Pancreas (tissue), 10 donors: ENCODE results near the gene KIAA0319L. TPM values are rescaled to one million over a fixed set of nuclear protein-coding genes. Genes with fewer than 3 reads are reported as not detected.
"Not testable (repeated sequence)": the region's sequence is repeated elsewhere in the genome, so short reads cannot be mapped to it uniquely, and the experiment has no call there.

ENCODE experiments used
- ATAC-seq, 4 donors: fragments of 200-7000 bp; cut with Tn5 transposase; one replicate each; pipeline versions ENCODE4 v1.8.0 to v1.9.1; 2020; ENCODE audit warnings: mild to moderate bottlenecking in 4 of 4, moderate library complexity in 4 of 4
- DNase-seq, 6 donors: peaks; one replicate each; pipeline ENCODE4 v3.0.0-alpha.2; 2020
- FAIRE-seq: peaks from 2 replicates; lab custom pipeline; 2012; peaks lifted over from hg19 to GRCh38; lab: Jason Lieb, UNC
- H3K27ac ChIP-seq, 4 donors: fragments of 200-600 bp; sonication (generic); 1 replicate in 3 of 4; 2 replicates in 1 of 4; pipeline versions ENCODE4 v1.5.0 to v1.8.0; 2020
- H3K27me3 ChIP-seq, 4 donors: fragments of 200-600 bp; one replicate each; pipeline ENCODE4 v1.8.0; 2021
- H3K36me3 ChIP-seq, 3 donors: fragments of 200-600 bp; sonication (generic) in 1 of 3; one replicate each; pipeline versions ENCODE4 v1.5.0 to v1.8.0; 2020 to 2021
- H3K4me1 ChIP-seq, 3 donors: fragments of 200-600 bp; one replicate each; pipeline ENCODE4 v1.8.0; 2021
- H3K4me3 ChIP-seq, 4 donors: fragments of 200-600 bp; sonication (generic) in 2 of 4; one replicate each; pipeline versions ENCODE4 v1.5.0 to v1.8.0; 2020 to 2021
- H3K9me3 ChIP-seq, 4 donors: fragments of 200-600 bp; one replicate each; pipeline ENCODE4 v1.8.0; 2021
- WGBS, 2 donors: extraction: QIAGEN DNeasy Blood & Tissue Kit; methylation state at CpG; one replicate each; pipeline ENCODE4 v1.1.7; 2013; 5-methylcytosine and 5-hydroxymethylcytosine counted together
- intact Hi-C, 3 donors: fragments of 100-400 bp; cut with DNase I; formaldehyde crosslinking; loops; one replicate each; pipeline versions ENCODE4 v1.11.1 to v1.14.2; 2022
- polyA plus RNA-seq, 2 donors: library from polyadenylated mRNA; stranded (reverse); fragments of 200-250 nt; gene quantifications; one replicate each; pipeline ENCODE4 v1.2.3, GENCODE V29; 2013
- total RNA-seq, 6 donors: library from RNA; stranded (reverse); fragmentation: NEBNext Ultra II Directional in 4 of 6; extraction: Animal tissue kit (Norgen Biotek cat#: 25700) in 4 of 6; gene quantifications; one replicate each; pipeline versions ENCODE4 v1.2.1 to v1.2.4, GENCODE V29; 2021 to 2023
- TF ChIP-seq, protein P1 (sequence below), 4 donors: fragments of 200-600 bp; sonication (generic) in 3 of 4; IDR thresholded peaks; one replicate each; pipeline versions ENCODE4 v1.5.0 to v1.8.0; 2021; ENCODE audit warnings: antibody characterized with exemption in 4 of 4
- donor health status: healthy with polysubstance abuse.
- donor health status: DM: no; HTN: no; CAD: no; lungs with moderate emphysema.
- donor health status: DM: no; HTN: no; CAD: no.
- donor health status: control.
- donor health status: control.
- donor health status: Bipolar disorder and iron deficiency.
- donor health status: DM: yes; HTN: yes; CAD: no.
- donor health status: DM: no; HTN: no; CAD: no.
- donor health status: DM: no; HTN: no; CAD: no.
- donor health status: DM: yes; HTN: yes; CAD: no.

KIAA0319L gene
- total and polyA plus RNA-seq, 8 donors: 22.9 to 50.8 (median 44.1) TPM

DNA sequence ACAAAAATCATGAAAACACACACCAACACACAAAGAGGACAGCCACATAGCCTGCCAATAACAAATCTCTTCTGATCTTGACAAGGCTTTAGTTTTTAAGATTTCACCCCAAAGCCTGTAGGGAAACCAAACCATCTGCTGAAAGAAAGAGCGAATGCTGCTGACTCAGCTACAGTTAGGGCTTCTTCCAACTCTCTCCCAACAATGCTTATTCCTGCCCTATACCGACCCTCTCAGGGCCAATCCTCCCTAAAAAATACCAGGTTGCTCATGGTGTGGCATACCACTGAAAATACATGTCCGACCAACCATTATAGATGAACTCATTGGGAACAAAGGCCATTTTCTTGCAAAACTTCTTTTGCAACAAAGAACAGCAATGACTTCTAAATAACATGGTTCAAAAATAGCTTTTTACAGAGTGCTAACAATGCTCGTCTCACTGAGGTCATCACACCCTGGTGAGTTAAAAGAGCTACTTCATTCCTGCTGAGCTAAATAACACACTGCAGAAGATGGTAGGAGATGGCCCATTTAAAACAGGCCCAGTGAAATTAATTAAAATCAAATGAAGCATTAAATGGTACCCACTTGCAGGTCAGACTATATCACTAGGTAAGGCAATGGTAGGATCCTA lies 86.1 kb downstream of the KIAA0319L start:
- FAIRE-seq: no peak

DNA sequence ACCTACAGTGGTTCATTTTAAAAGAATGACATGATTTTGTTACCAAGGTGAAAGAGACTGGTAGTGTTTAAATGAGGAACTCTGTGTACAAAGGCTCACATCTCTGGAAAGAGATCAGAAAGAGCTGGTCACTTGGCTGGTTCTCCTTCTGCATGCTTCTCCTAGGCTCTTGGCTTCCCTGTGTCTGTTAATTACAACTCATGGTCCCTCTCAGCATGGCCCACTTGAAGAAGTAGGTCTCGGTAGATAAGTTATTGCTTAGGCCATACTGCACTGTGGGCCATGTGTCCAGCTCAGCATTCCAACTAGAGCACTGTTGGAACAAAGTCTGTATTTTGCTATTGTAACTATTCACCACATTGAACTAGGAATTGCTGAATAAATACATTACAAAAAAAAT lies 91.1 kb downstream of the KIAA0319L start:
- H3K9me3 ChIP-seq: no peaks in the 10 kb centered on the region
- no peaks in the 10 kb centered on the region for H3K27me3 ChIP-seq
- no peak overlapping the region for H3K27ac ChIP-seq
- ATAC-seq: no peak
- intact Hi-C loops: no loop called here
- H3K4me3 ChIP-seq: no peak overlapping the region
- TF ChIP-seq, protein P1, sequence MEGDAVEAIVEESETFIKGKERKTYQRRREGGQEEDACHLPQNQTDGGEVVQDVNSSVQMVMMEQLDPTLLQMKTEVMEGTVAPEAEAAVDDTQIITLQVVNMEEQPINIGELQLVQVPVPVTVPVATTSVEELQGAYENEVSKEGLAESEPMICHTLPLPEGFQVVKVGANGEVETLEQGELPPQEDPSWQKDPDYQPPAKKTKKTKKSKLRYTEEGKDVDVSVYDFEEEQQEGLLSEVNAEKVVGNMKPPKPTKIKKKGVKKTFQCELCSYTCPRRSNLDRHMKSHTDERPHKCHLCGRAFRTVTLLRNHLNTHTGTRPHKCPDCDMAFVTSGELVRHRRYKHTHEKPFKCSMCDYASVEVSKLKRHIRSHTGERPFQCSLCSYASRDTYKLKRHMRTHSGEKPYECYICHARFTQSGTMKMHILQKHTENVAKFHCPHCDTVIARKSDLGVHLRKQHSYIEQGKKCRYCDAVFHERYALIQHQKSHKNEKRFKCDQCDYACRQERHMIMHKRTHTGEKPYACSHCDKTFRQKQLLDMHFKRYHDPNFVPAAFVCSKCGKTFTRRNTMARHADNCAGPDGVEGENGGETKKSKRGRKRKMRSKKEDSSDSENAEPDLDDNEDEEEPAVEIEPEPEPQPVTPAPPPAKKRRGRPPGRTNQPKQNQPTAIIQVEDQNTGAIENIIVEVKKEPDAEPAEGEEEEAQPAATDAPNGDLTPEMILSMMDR (IDR thresholded peaks at IDR 0.05): no peak
- no peak for FAIRE-seq
- no peak for DNase-seq
- no peaks in the 10 kb centered on the region for H3K4me1 ChIP-seq
- 96 to 98% methylated on average over 1 of the region's 1 CpG for WGBS, 2 donors
- peaks cover 0 to 44% (median 0%) of the 10 kb centered on the region in 3 donors for H3K36me3 ChIP-seq

More for the DNA sequence above, 86.1 kb downstream of the KIAA0319L start:
- DNase-seq (no peak), ATAC-seq (no peak)
- 93 to 94% methylated on average over 4 of the region's 4 CpGs for WGBS, 2 donors
- H3K4me3 ChIP-seq: no peak overlapping the region
- H3K27ac ChIP-seq: no peak overlapping the region
- peaks cover 0 to 28% (median 0%) of the 10 kb centered on the region in 3 donors for H3K36me3 ChIP-seq
- H3K27me3 ChIP-seq: no peaks in the 10 kb centered on the region
- no peaks in the 10 kb centered on the region for H3K9me3 ChIP-seq
- intact Hi-C loops: no loop called here
- no peaks in the 10 kb centered on the region for H3K4me1 ChIP-seq
- TF ChIP-seq, protein P1 (IDR thresholded peaks at IDR 0.05): no peak

DNA sequence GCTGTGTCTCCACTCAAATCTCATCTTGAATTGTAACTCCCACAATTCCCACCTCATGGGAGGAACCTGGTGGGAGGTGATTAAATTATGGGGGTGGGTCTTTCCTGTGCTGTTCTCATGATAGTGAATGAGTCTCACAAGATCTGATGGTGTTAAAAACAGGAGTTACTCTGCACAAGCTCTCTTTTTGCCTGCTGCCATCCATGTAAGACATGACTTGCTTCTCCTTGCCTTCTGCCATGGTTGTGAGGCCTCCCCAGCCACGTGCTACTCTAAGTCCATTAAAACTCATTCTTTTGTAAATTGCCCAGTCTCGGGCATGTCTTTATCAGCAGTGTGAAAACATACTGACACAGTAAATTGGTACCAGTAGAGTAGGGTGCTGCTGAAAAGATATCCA lies 93.5 kb downstream of the KIAA0319L start:
- peaks cover 0 to 38% (median 0%) of the 10 kb centered on the region in 3 donors for H3K36me3 ChIP-seq
- H3K4me1 ChIP-seq, H3K9me3 ChIP-seq, FAIRE-seq, H3K27me3 ChIP-seq, ATAC-seq, H3K4me3 ChIP-seq, intact Hi-C loops, H3K27ac ChIP-seq, DNase-seq: not testable (repeated sequence)
- WGBS, 2 donors: 93 to 95% methylated on average over 2 of the region's 2 CpGs

DNA sequence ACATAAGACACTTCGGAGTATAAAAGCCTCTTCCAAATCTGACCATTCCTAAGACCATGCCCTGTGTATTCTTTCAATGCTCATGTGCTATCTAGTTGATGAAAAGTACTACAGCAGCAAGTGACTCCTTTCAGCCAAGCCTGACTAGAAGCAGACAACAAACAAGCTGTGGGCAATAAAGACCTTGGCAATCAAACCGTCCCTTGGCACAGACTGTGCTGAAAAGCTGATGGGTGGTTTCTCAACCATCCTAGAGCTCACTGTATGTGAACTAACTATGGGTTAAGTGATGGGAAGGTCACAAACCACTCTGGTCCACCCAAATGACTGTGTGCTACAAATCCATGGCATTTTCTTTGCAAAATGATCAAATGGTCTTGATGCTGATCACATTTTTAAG lies 94.0 kb downstream of the KIAA0319L start:
- 81 to 82% methylated on average over 2 of the region's 2 CpGs for WGBS, 2 donors
- FAIRE-seq (no peak), ATAC-seq (no peak), DNase-seq (no peak)
- intact Hi-C loops: no loop called here
- H3K4me3 ChIP-seq: no peak overlapping the region
- H3K27me3 ChIP-seq: no peaks in the 10 kb centered on the region
- H3K9me3 ChIP-seq: no peaks in the 10 kb centered on the region
- TF ChIP-seq, protein P1 (IDR thresholded peaks at IDR 0.05): no peak
- peaks cover 0 to 38% (median 0%) of the 10 kb centered on the region in 3 donors for H3K36me3 ChIP-seq
- H3K4me1 ChIP-seq: no peaks in the 10 kb centered on the region
- no peak overlapping the region for H3K27ac ChIP-seq

DNA sequence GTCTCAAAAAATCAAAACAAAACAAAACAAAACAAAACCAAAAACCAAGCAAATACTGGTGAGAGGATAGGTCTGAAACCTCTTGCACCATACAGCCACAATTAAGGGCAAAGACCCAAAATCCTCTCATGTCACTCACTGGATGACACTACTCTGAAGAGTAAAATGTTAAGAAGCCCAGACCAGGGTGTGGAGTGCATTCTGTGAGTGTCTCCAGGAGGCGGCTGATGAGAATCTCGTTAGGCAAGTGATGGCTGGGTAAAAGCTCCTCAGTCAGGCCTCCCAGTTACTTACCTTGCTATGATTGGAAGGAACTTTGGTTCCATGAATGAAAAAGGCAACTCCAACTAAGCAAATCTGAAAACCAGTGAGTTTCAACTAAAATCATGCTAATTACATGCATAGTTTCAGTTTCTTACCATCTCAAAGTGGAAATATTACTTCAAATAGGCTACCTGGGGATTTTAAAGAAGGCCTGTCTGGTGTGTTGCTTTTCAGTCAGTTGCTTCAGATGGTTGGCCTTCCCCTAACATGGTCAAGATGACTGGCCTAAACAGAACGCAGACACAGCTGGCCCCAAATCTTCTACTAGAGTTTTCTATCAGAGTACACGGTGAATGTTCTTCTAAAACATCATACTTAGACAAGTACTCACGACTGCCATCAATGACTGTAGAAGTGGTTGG lies 95.1 kb downstream of the KIAA0319L start:
- FAIRE-seq (no peak), ATAC-seq (no peak), DNase-seq (no peak)
- intact Hi-C loops: no loop called here
- Histone ChIP-seq H3K9me3 (no peaks in the 10 kb centered on the region), H3K36me3 (peaks cover 0 to 40% (median 0%) of the 10 kb centered on the region in 3 donors), H3K4me3 (no peak overlapping the region), H3K27ac (no peak overlapping the region), H3K27me3 (no peaks in the 10 kb centered on the region), H3K4me1 (no peaks in the 10 kb centered on the region)
- WGBS, 2 donors: 90 to 94% methylated on average over 5 of the region's 5 CpGs
- TF ChIP-seq, protein P1 (IDR thresholded peaks at IDR 0.05): no peak
